Stimulated activated CD4-positive, alpha-beta T cell treated with anti-CD3 and anti-CD28 coated beads, Interleukin-1b, Interleukin-23, amount 100 ng/mL, for 24 hours (primary cell): Measurements from ENCODE around the gene RIMS1.

Experiments
- DNase-seq, 4 experiments: peaks; one replicate each; pipeline ENCODE4 v3.0.0-alpha.2; 2020; ENCODE audit warnings: low read depth in 4 of 4, low spot score in 1 of 4

Gene RIMS1

GRCh38 chr6:72218125-72218524 is 331.8 kb downstream of the RIMS1 start:
- DNase-seq, result no peak

- DNase-seq, result no peak
Measured at GRCh38 chr6:72219536-72219935, 333.2 kb downstream of the RIMS1 start.

GRCh38 chr6:72238021-72238420 is 351.7 kb downstream of the RIMS1 start:
- DNase-seq, result no peak

- no peak for DNase-seq
Measured at GRCh38 chr6:72238900-72239299, 352.6 kb downstream of the RIMS1 start.

- DNase-seq, result no peak
Measured at GRCh38 chr6:72245565-72245964, 359.2 kb downstream of the RIMS1 start.

- no peak for DNase-seq
Measured at GRCh38 chr6:72246926-72247325, 360.6 kb downstream of the RIMS1 start.

GRCh38 chr6:72248621-72249020 is 362.3 kb downstream of the RIMS1 start:
- DNase-seq, result no peak

GRCh38 chr6:72250664-72251063 is 364.3 kb downstream of the RIMS1 start:
- DNase-seq, result no peak

- DNase-seq, result no peak
Measured at GRCh38 chr6:72260489-72260888, 374.1 kb downstream of the RIMS1 start.

- DNase-seq, result no peak
Measured at GRCh38 chr6:72261554-72261953, 375.2 kb downstream of the RIMS1 start.

- no peak for DNase-seq
Measured at GRCh38 chr6:72262254-72262653, 375.9 kb downstream of the RIMS1 start.

GRCh38 chr6:72267470-72267869 is 381.1 kb downstream of the RIMS1 start:
- DNase-seq, result no peak

- DNase-seq, result no peak
Measured at GRCh38 chr6:72271531-72271930, 385.2 kb downstream of the RIMS1 start.

- DNase-seq, result no peak
Measured at GRCh38 chr6:72272958-72273357, 386.6 kb downstream of the RIMS1 start.

- no peak for DNase-seq
Measured at GRCh38 chr6:72275888-72276287, 389.5 kb downstream of the RIMS1 start.

GRCh38 chr6:72282201-72282600 is 395.9 kb downstream of the RIMS1 start:
- no peak for DNase-seq

- no peak for DNase-seq
Measured at GRCh38 chr6:72283571-72283970, 397.2 kb downstream of the RIMS1 start.

- no peak for DNase-seq
Measured at GRCh38 chr6:72286911-72287311, 400.6 kb downstream of the RIMS1 start.

GRCh38 chr6:72287801-72288200 is 401.5 kb downstream of the RIMS1 start:
- DNase-seq, result no peak

GRCh38 chr6:72288592-72288991 is 402.2 kb downstream of the RIMS1 start:
- DNase-seq, result no peak

GRCh38 chr6:72290620-72291019 is 404.3 kb downstream of the RIMS1 start:
- DNase-seq, result no peak

- DNase-seq, result no peak
Measured at GRCh38 chr6:72296375-72296774, 410.0 kb downstream of the RIMS1 start.

- DNase-seq, result no peak
Measured at GRCh38 chr6:72305971-72306370, 419.6 kb downstream of the RIMS1 start.
